Activated T-cell treated with anti-CD3 and anti-CD28 coated beads for 1 hour (primary cell): Measurements from ENCODE around the gene SLC45A2.
"Not testable (repeated sequence)": the region's sequence is repeated elsewhere in the genome, so short reads cannot be mapped to it uniquely, and the experiment has no call there.

Experiments used
- DNase-seq: peaks from one replicate; pipeline ENCODE4 v3.0.0-alpha.2; 2020; ENCODE audit warnings: low read depth

The SLC45A2 gene

GRCh38 chr5:33921002-33921401 lies 63.5 kb downstream of the SLC45A2 start:
- DNase-seq, result no peak

- DNase-seq, result not testable (repeated sequence)
These were observed 69.6 kb downstream of the SLC45A2 start for GRCh38 chr5:33914844-33915243.

DNA sequence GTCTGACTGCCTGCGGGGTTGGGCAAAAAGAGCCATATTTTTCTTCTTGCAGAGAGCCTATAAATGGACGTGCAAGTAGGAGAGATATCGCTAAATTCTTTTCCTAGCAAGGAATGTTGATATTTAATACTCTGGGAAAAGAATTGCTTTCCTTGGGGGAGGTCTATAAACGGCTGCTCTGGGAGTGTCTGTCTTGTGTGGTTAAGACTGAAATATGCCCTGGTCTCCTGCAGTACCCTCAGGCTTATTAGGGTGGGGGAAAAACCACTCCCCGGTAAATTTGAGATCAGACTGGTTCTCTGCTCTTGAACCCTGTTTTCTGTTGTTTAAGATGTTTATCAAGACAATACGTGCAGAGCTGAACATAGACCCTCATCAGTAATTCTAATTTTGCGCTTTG lies 78.2 kb downstream of the SLC45A2 start:
- DNase-seq, result not testable (repeated sequence)

- no peak for DNase-seq
These were observed 79.1 kb downstream of the SLC45A2 start for GRCh38 chr5:33905381-33905780.

GRCh38 chr5:33903118-33903517 lies 81.4 kb downstream of the SLC45A2 start:
- no peak for DNase-seq

GRCh38 chr5:33901156-33901555 lies 83.3 kb downstream of the SLC45A2 start:
- DNase-seq, result no peak
